NCI-H82 treated with DMSO at 0.1 percent for 48 hours (cell line): ENCODE results near the gene FBXL17.

Source experiments
- DNase-seq: peaks from one replicate; lab custom pipeline; 2025; ENCODE audit not compliant: unreplicated experiment; lab: John Stamatoyannopoulos, UW

Gene FBXL17

DNA sequence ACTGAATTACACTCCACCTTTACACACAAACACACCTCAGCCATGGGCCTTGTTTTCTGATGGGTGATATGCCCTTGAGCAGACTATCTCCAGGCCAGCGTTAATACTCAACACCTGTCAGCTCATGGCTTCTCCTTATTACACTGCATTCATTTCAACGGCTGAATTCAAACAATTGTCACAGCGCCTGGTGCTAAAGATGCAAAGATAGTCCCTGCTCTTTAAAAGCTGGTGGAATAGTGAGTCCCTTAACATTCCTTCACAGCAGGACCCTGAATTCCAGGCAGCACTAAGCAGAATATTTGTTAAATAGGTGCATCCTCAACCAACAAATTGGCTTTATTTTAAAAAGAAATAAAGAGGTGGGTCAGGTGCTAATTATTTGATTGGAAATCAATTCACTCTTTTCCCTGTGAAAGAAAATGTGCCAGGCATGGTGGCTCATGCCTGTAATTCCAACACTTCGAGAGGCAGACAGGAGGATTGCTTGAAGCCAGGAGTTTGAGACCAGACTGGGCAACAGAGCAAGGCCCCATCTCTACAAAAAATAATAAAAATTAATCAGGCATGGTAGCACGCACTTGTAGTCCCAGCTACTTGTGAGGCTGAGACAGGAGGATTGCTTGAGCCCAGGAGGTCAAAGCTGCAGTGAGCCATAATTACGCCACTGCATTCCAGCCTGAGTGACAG, 555.4 kb downstream of the FBXL17 start:
- no peak for DNase-seq

DNA sequence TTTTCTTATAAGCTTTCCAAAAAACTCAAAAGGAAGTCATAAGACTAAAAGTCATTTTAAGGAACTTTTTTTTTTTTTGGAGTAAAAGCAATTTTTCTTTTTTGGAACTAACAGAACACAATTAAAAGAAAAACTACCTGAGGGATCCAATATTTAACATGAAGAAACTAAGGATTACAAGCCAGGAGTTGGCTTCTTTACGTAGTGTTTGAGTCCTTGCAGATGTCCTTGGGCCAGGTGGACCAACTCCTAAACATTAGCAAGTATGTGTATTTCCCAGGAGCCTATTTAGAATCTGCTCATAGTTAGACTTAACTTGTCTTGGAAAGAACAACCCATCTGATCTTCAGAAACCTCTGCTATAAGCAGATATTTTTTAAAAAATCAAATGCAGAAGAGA, 557.1 kb downstream of the FBXL17 start:
- DNase-seq: no peak

DNA sequence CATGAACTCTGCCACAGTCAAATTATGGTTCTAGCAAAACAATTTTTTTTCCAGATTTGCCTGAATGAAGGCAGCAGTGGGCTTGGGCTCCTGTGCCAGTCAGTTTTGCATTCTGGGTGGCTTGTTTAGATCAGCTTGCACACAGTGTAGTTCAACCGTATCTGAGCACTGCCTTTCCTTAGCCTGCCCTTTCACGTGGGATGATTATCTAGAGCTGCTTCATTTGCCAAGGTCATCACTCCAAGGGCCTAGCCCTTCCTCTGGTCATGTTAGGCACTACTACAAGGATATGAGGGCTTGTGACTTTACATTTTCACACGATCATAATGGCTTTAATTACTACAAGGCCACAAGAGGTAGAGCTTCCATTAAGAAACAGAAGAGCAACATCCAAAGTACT, 560.6 kb downstream of the FBXL17 start:
- no peak for DNase-seq

DNA sequence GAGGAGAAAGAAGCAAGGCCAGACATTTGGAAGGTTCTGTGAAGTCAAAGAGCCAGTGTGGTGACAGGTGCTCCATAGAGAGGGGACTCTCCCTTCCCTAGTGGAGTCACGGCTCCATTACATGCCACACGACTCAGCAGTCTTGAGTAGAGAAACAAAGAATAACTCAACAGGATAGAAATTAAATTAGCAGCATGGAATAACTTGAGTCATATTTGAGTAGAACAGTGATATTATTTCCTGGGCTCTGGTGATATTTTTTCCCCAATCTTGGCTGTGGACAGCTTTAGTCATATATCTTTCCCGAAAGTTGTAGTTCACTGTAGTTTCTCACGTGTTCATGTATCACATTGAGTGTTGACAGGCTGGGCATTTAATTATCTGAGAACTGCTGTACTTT, 561.5 kb downstream of the FBXL17 start:
- DNase-seq: no peak

DNA sequence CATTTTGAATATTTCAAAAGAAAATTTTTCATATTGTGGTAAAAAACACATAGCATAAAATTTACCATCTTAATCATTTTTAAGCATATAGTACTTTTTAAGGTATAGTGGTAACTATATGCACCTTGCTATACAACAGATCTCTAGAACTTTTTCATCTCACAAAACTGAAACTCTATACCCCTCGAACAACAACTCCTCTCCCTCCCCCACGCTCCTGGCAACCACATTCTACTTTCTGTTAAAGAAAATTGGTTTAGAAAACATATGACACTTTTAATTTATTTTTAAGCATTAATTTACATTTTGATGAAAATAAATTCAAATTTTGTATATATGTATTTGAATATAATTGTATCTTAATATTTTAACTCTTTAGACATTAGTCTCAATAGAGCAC, 563.9 kb downstream of the FBXL17 start:
- DNase-seq: no peak

DNA sequence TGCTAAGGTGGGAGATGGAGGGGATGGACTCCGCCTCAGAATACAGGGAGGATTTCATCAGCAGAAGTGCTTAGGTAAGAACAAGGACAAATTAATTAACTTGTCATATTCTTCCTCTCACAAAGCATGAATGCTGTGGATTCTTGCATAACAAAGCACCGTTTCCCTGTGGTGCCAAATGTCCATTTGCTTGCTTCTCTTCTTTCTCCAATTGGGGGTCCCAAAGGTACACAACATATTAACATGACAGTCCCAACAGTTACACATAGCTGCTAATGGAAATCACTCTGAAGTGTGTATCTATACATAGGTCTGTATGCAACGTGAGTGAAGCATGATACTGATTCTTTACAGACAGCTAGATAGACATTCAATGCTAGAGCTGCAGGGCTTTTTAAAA, 564.5 kb downstream of the FBXL17 start:
- no peak for DNase-seq

DNA sequence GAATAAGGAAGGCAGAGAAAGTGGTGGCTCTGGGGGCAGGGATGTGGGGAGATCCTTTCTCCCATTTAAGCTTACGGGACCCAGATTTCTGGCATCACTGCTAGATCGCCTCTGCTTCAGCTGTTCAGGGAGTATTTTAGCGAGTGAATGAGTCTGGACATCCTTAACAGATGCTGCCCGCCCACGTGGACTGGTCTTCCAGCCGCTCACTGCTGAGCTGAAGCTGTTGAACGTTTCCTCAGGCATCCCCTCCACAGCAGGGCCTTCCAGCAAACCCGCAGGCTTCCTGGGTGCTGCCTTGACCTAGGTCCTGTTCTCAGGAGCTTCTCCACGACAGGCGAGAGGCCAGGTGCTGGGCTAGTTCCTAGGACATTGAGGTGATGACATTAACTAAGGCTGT, 566.8 kb downstream of the FBXL17 start:
- no peak for DNase-seq

DNA sequence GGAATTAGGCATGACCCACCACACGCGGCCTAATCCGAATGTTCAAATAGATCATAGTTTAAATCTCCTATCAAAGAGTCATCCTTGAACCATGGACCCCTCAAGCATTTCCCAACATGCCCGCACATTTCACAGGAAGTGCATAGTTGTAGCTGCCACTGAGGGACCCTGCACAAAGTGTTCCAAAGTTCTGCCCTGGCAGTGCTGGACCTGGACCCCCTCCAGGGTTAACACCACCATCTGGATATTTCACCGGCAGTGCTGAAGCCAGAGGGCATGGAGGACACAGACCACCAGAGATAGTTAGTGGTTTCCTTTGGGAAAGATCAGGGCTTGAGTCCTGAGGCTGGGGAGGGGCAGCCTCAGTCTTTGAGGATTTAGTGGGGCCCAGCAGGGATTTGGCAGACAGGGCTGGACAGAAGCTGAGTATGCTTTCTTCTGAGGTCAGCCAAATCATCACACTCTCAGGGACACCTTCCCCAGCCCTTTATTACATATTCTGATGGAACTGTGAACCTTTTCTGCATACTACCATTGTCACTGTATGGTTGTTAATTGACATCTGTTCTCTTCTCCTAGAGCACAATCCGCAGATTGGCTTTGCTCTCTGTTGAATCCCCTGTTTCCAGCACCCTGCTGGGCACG, 567.6 kb downstream of the FBXL17 start:
- no peak for DNase-seq

DNA sequence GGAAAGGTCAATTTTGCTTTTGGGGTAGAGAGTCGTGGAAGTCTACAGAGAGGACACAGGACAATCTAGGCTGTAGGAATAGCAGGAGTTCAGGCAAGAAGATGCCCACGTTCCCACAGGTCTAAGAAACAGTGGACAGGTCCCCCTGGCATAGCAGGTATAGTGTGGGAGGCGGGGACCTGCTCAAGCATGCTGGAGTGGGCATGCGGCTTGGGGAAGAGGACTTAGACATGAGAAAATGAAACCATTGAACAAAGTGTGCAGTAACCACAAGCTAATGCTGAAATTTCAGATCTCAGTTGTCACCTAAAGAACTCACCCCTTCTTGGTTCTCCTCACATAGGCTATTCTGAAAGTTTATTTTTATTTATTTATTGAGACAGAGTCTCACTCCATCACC, 568.3 kb downstream of the FBXL17 start:
- DNase-seq: no peak

DNA sequence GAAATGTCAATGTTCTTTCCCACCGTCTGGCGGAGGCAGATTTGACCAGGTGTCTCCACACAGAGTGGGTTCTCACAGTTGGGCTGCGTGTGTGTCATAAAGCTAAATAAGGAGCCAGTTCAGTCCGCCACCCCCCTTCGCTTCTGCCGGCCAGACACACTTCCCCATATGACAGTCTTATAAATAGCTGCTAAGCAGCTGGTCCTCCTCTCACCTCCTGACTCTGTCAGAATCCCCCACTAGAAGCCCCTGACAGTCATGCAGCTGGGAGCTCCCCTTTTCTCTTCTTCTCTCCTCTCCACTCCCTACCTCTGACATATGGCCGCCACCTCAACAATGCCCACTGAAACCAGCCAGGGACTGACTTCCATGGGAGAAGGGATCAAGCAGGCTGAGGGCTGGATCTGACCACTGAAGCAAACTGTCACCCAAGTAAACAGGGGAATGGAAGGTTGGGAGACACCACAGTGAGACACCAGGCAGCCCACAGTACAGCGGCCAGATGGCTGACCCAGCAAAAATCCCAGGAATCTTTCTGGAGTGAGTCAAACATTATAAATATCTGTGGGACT, 569.2 kb downstream of the FBXL17 start:
- no peak for DNase-seq

DNA sequence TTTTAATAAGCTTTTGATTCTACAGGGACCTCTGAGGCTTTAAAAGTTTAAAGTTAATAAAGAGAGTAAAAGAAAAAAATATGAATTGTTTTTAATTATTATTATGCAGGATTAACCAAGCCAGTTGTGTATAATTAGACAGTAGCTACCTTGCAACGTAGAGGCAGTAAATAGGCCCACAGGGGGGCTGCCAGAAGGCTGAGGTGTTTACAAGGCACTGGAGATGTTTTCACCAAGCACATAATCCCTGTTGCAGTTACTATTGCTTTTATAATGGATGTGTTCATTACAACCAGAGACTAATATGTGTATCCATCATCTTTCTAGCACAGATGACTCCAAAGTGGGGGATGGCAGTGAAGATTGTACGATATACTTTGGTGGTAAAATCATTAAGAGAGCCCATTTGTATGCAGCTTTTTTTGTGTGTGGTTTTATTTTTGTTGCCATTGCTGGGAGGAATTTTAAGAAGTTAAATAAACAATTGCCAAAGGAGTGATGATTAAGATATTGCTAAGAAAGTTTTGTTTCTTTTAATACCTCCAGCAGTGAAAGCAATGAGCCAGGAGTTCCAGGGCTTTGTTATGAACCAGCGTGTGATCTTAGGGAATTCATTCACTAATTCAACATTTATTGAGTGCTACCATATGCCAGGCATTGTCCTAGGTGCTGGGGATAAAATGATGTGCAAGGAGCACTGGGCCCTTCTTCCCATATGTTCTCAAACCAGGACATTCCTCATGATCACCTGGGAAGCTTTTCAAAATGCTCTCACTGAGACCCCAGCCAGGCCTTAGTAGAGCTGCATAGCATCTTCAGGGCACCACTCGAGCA, 572.5 kb downstream of the FBXL17 start:
- no peak for DNase-seq
